Liver (tissue), 9 donors: ENCODE data around the gene LPIN3. TPM values are rescaled to one million over a fixed set of nuclear protein-coding genes. Genes with fewer than 3 reads are reported as not detected.

Experiments used
- DNase-seq: peaks from one replicate; pipeline ENCODE4 v3.0.0-alpha.2; 2017; ENCODE audit warnings: low spot score
- H3K27ac ChIP-seq, 2 donors: one replicate each; pipeline ENCODE4 v1.7.0; 2013; ENCODE audit warnings: inconsistent platforms in 2 of 2, low read length in 2 of 2, control low read depth in 1 of 2, low read depth in 1 of 2, mild to moderate bottlenecking in 1 of 2
- H3K27me3 ChIP-seq, 4 donors: one replicate each; pipeline versions ENCODE4 v1.6.1 to v1.7.0; 2013; ENCODE audit warnings: low read length in 3 of 4, inconsistent platforms in 1 of 4, mild to moderate bottlenecking in 1 of 4, moderate library complexity in 1 of 4; ENCODE audit not compliant: control insufficient read depth in 4 of 4, insufficient read depth in 4 of 4
- H3K36me3 ChIP-seq, 4 donors: one replicate each; pipeline versions ENCODE4 v1.6.1 to v1.7.0; 2013; ENCODE audit warnings: low read length in 3 of 4, mild to moderate bottlenecking in 3 of 4, low read depth in 1 of 4, moderate library complexity in 1 of 4; ENCODE audit not compliant: control insufficient read depth in 4 of 4, insufficient read depth in 3 of 4
- H3K4me1 ChIP-seq, 4 donors: one replicate each; pipeline versions ENCODE4 v1.6.1 to v1.7.0; 2013; ENCODE audit warnings: low read length in 3 of 4, mild to moderate bottlenecking in 3 of 4, moderate library complexity in 1 of 4; ENCODE audit not compliant: control insufficient read depth in 4 of 4, insufficient read depth in 4 of 4
- H3K4me3 ChIP-seq, 3 donors: one replicate each; pipeline versions ENCODE4 v1.6.1 to v1.7.0; 2013; ENCODE audit warnings: low read length in 3 of 3, control low read depth in 1 of 3, low read depth in 1 of 3, mild to moderate bottlenecking in 1 of 3
- H3K9ac ChIP-seq, 2 donors: one replicate each; pipeline ENCODE4 v1.7.0; 2013; ENCODE audit warnings: low read length in 2 of 2, mild to moderate bottlenecking in 2 of 2, moderate library complexity in 2 of 2, control low read depth in 1 of 2, low read depth in 1 of 2
- H3K9me3 ChIP-seq, 4 donors: one replicate each; pipeline versions ENCODE4 v1.6.1 to v1.7.0; 2013; ENCODE audit warnings: low read length in 3 of 4; ENCODE audit not compliant: control insufficient read depth in 4 of 4
- EGR1 ChIP-seq, 2 donors: IDR thresholded peaks; 2 replicates each; pipeline ENCODE4 v1.6.1; 2016 to 2018; ENCODE audit warnings: antibody characterized with exemption in 2 of 2, low read depth in 2 of 2
- FOXA1 ChIP-seq: IDR thresholded peaks from 2 replicates; pipeline ENCODE4 v1.6.1; 2016; ENCODE audit warnings: antibody characterized with exemption
- FOXA2 ChIP-seq: IDR thresholded peaks from 2 replicates; pipeline ENCODE4 v1.6.1; 2016; ENCODE audit warnings: antibody characterized with exemption
- GABPA ChIP-seq, 2 donors: IDR thresholded peaks in 1 of 2; conservative IDR thresholded peaks in 1 of 2; 2 replicates each; pipeline ENCODE4 v1.6.1; 2016; ENCODE audit warnings: antibody characterized with exemption in 2 of 2, mild to moderate bottlenecking in 1 of 2, moderate library complexity in 1 of 2
- HNF4A ChIP-seq, 2 donors: conservative IDR thresholded peaks; 2 replicates each; pipeline ENCODE4 v1.6.1; 2016; ENCODE audit warnings: antibody characterized with exemption in 2 of 2, mild to moderate bottlenecking in 2 of 2
- HNF4G ChIP-seq: IDR thresholded peaks from 2 replicates; pipeline ENCODE4 v1.6.1; 2016; ENCODE audit warnings: antibody characterized with exemption
- JUND ChIP-seq, 2 donors: IDR thresholded peaks; 2 replicates each; pipeline ENCODE4 v1.6.1; 2016; ENCODE audit warnings: antibody characterized with exemption in 2 of 2
- NR2F2 ChIP-seq: IDR thresholded peaks from 2 replicates; pipeline ENCODE4 v1.6.1; 2016; ENCODE audit warnings: antibody characterized with exemption
- RAD21 ChIP-seq, 2 donors: IDR thresholded peaks; 2 replicates each; pipeline ENCODE4 v1.6.1; 2016; ENCODE audit warnings: antibody characterized with exemption in 2 of 2, mild to moderate bottlenecking in 2 of 2
- RXRA ChIP-seq, 2 donors: IDR thresholded peaks; 2 replicates each; pipeline ENCODE4 v1.6.1; 2017 to 2018; ENCODE audit warnings: antibody characterized with exemption in 2 of 2, mild to moderate bottlenecking in 1 of 2
- SP1 ChIP-seq: IDR thresholded peaks from 2 replicates; pipeline ENCODE4 v1.6.1; 2018; ENCODE audit warnings: antibody characterized with exemption, mild to moderate bottlenecking
- TAF1 ChIP-seq: conservative IDR thresholded peaks from 2 replicates; pipeline ENCODE4 v1.6.1; 2016; ENCODE audit warnings: antibody characterized with exemption, mild to moderate bottlenecking
- YY1 ChIP-seq: IDR thresholded peaks from 2 replicates; pipeline ENCODE4 v1.6.1; 2016; ENCODE audit warnings: antibody characterized with exemption, mild to moderate bottlenecking
- WGBS: extraction: QIAGEN DNeasy Blood & Tissue Kit; methylation state at CpG from one replicate; pipeline ENCODE4 v1.1.7; 2013; 5-methylcytosine and 5-hydroxymethylcytosine counted together
- polyA plus RNA-seq, 2 donors: library from polyadenylated mRNA; stranded (reverse) in 1 of 2; unstranded in 1 of 2; fragments of 200-250 nt in 1 of 2; fragments of >200 nt in 1 of 2; fragmentation: Nextera tagmentation in 1 of 2; extraction: Ambion mirVana in 1 of 2; gene quantifications; one replicate each; pipeline versions ENCODE4 v1.2.1 to v1.2.3, GENCODE V29; 2013 to 2015
- total RNA-seq, 2 donors: library from RNA; depleted of rRNA; stranded (reverse); fragments of >200 nt; gene quantifications; one replicate each; pipeline ENCODE4 v1.2.3, GENCODE V29; 2014
- TF ChIP-seq, protein P1 (sequence below): IDR thresholded peaks from 2 replicates; pipeline ENCODE4 v1.6.1; 2016; ENCODE audit warnings: antibody characterized with exemption
- TF ChIP-seq, protein P2 (sequence below): IDR thresholded peaks from 2 replicates; pipeline ENCODE4 v1.6.1; 2016; ENCODE audit warnings: antibody characterized with exemption
- TF ChIP-seq, protein P3 (sequence below): IDR thresholded peaks from 2 replicates; pipeline ENCODE4 v1.6.1; 2016; ENCODE audit warnings: antibody characterized with exemption, mild to moderate bottlenecking
- TF ChIP-seq, protein P4 (sequence below): fragments of 150-350 bp; IDR thresholded peaks from 2 replicates; pipeline ENCODE4 v1.5.1; 2017; ENCODE audit warnings: improper control_type of control experiment, low read depth, low read length; ENCODE audit not compliant: missing input control
- TF ChIP-seq, protein P5 (sequence below): IDR thresholded peaks from 2 replicates; pipeline ENCODE4 v1.6.1; 2016; ENCODE audit warnings: antibody characterized with exemption
- donor health status: healthy.
- donor health status: healthy.
- donor health status: healthy.
- donor health status: healthy.
- donor health status: healthy.

Gene LPIN3
- total and polyA plus RNA-seq, 4 donors: 1.5 to 32.4 (median 13.4) TPM

DNA sequence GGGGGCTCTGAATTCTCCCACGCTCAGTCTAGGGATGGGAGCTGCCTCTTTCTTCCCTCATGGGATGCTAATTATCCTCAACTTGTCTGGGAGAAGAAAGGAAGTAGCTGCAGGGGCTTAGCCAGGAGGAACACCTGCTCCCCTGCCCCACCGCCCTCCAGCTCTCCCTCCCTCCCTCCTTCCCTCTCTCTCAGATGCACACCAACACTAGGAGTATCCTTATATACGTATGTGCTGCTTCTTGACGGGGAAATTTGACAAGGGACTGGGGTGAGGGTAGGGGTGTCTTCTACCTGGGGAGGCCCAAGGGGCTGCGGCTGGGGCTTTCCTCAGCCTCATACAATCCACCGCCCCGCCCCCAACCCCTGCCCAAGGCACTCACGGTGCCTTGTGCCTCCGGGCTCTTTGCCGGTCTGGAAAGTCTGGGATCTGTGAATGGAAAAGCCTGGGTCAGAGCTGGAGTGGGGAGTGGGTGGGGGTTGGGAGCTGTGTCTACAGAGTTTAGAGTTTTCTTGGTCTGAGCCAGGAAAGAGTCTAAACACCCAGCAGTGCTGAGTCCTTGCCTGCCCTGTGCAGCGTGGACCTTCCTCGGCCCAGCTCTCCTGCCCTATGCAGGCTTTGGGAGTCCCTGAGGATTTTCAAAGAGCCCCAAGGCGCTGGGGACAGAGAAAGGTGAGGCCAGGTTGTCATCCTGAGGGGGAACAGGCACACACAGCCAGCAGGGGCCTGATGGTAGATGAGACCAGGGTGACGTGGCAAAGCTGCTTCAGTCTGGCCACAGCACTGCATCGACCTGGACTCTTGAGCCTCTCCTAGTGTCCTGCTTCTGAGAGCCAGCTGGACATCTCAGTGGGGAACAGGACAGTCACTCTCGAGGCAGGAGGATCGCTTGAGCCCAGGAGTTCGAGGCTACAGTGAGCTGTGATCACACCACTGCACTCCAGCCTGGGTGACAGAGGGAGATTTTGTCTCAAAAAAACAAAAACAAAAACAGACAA lies 55.3 kb downstream of the LPIN3 start (continued):
- TF ChIP-seq, protein P1, sequence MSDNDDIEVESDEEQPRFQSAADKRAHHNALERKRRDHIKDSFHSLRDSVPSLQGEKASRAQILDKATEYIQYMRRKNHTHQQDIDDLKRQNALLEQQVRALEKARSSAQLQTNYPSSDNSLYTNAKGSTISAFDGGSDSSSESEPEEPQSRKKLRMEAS: no peak

DNA sequence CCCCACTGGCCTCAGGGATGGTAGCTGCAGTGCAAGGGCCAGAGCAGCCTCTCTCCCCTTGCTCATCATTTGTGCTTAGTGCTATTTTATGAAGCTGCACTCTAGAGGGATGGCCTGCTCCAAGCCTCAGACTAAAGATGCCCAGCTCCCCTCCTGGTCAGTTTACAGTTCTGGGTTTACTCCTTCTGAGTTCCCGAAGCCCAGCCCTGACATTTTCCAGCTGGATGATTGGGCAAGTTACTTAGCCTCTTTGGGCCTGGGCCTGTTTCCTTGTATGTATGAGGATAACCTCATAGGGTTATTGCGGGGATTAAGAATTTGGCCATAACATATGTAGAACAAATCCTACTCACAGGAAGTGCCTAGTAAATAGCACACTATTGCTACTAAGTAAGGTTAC lies 57.8 kb downstream of the LPIN3 start:
- H3K9ac ChIP-seq: no peak overlapping the region
- peaks cover 0 to 4% (median 1%) of the 10 kb centered on the region in 4 donors for H3K36me3 ChIP-seq
- TF ChIP-seq, protein P1: no peak
- TF ChIP-seq, protein P2, sequence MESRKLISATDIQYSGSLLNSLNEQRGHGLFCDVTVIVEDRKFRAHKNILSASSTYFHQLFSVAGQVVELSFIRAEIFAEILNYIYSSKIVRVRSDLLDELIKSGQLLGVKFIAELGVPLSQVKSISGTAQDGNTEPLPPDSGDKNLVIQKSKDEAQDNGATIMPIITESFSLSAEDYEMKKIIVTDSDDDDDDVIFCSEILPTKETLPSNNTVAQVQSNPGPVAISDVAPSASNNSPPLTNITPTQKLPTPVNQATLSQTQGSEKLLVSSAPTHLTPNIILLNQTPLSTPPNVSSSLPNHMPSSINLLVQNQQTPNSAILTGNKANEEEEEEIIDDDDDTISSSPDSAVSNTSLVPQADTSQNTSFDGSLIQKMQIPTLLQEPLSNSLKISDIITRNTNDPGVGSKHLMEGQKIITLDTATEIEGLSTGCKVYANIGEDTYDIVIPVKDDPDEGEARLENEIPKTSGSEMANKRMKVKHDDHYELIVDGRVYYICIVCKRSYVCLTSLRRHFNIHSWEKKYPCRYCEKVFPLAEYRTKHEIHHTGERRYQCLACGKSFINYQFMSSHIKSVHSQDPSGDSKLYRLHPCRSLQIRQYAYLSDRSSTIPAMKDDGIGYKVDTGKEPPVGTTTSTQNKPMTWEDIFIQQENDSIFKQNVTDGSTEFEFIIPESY: no peak
- TF ChIP-seq NR2F2: peak; percentile 71
- H3K4me3 ChIP-seq: no peak overlapping the region
- 88% methylated on average over 2 of the region's 2 CpGs for WGBS
- no peak overlapping the region for H3K27ac ChIP-seq
- H3K4me1 ChIP-seq: peaks cover 0 to 8% (median 1%) of the 10 kb centered on the region in 4 donors
- H3K9me3 ChIP-seq: no peaks in the 10 kb centered on the region
- H3K27me3 ChIP-seq: no peaks in the 10 kb centered on the region
- no peak for DNase-seq

DNA sequence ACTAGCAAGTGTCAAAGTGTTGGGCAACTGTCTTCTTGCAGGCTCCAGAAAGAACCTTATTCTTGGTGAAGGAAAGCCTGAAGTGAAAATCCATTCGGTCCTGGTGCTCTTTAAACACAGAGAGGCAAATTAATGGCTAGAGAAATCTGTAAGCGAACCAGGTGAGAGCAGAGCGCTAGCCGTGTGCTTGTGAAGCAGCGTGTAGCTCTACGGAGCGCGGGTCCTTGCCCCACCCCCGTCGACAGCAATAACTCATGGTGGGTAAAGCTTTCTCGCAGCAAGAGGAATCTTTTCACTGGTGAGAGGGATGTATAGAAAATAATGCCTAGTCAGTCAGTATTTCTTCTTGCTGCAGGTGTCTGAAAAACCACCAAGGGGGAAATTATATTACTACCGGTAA lies 63.0 kb downstream of the LPIN3 start:
- WGBS: 95% methylated on average over 12 of the region's 12 CpGs
- Histone ChIP-seq H3K4me3 (no peak overlapping the region), H3K4me1 (no peaks in the 10 kb centered on the region), H3K9ac (no peak overlapping the region), H3K36me3 (peaks cover 5 to 45% (median 22%) of the 10 kb centered on the region in 4 donors), H3K27me3 (no peaks in the 10 kb centered on the region), H3K27ac (no peak overlapping the region), H3K9me3 (no peaks in the 10 kb centered on the region)
- TF ChIP-seq, protein P1: no peak
- TF ChIP-seq NR2F2 (no peak), GABPA (IDR thresholded peaks at IDR 0.05 in 1 of 2, conservative IDR thresholded peaks at IDR 0.05 in 1 of 2) (no peak), EGR1 (IDR thresholded peaks at IDR 0.05; ENCODE audit: low read depth in 2 of 2) (no peak), JUND (IDR thresholded peaks at IDR 0.05) (no peak), HNF4A (conservative IDR thresholded peaks at IDR 0.05) (no peak), TAF1 (no peak), YY1 (no peak), FOXA2 (no peak), HNF4G (no peak), RXRA (IDR thresholded peaks at IDR 0.05) (no peak), RAD21 (IDR thresholded peaks at IDR 0.05) (no peak), FOXA1 (no peak), SP1 (no peak)
- TF ChIP-seq, protein P3, sequence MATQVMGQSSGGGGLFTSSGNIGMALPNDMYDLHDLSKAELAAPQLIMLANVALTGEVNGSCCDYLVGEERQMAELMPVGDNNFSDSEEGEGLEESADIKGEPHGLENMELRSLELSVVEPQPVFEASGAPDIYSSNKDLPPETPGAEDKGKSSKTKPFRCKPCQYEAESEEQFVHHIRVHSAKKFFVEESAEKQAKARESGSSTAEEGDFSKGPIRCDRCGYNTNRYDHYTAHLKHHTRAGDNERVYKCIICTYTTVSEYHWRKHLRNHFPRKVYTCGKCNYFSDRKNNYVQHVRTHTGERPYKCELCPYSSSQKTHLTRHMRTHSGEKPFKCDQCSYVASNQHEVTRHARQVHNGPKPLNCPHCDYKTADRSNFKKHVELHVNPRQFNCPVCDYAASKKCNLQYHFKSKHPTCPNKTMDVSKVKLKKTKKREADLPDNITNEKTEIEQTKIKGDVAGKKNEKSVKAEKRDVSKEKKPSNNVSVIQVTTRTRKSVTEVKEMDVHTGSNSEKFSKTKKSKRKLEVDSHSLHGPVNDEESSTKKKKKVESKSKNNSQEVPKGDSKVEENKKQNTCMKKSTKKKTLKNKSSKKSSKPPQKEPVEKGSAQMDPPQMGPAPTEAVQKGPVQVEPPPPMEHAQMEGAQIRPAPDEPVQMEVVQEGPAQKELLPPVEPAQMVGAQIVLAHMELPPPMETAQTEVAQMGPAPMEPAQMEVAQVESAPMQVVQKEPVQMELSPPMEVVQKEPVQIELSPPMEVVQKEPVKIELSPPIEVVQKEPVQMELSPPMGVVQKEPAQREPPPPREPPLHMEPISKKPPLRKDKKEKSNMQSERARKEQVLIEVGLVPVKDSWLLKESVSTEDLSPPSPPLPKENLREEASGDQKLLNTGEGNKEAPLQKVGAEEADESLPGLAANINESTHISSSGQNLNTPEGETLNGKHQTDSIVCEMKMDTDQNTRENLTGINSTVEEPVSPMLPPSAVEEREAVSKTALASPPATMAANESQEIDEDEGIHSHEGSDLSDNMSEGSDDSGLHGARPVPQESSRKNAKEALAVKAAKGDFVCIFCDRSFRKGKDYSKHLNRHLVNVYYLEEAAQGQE: no peak
- TF ChIP-seq, protein P4, sequence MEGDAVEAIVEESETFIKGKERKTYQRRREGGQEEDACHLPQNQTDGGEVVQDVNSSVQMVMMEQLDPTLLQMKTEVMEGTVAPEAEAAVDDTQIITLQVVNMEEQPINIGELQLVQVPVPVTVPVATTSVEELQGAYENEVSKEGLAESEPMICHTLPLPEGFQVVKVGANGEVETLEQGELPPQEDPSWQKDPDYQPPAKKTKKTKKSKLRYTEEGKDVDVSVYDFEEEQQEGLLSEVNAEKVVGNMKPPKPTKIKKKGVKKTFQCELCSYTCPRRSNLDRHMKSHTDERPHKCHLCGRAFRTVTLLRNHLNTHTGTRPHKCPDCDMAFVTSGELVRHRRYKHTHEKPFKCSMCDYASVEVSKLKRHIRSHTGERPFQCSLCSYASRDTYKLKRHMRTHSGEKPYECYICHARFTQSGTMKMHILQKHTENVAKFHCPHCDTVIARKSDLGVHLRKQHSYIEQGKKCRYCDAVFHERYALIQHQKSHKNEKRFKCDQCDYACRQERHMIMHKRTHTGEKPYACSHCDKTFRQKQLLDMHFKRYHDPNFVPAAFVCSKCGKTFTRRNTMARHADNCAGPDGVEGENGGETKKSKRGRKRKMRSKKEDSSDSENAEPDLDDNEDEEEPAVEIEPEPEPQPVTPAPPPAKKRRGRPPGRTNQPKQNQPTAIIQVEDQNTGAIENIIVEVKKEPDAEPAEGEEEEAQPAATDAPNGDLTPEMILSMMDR: no peak
- TF ChIP-seq, protein P5, sequence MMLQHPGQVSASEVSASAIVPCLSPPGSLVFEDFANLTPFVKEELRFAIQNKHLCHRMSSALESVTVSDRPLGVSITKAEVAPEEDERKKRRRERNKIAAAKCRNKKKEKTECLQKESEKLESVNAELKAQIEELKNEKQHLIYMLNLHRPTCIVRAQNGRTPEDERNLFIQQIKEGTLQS: no peak
- TF ChIP-seq, protein P2: no peak
- no peak for DNase-seq
